Activated T-cell treated with anti-CD3 and anti-CD28 coated beads, Interleukin-2, amount 50 U/mL, for 72 hours (primary cell): ENCODE data around the gene PYDC1. TPM values are rescaled to one million over a fixed set of nuclear protein-coding genes. Genes with fewer than 3 reads are reported as not detected.
A peak's percentile ranks its signal among the peaks of the same experiment; 100 is the strongest.
"Not testable (repeated sequence)": the region's sequence is repeated elsewhere in the genome, so short reads cannot be mapped to it uniquely, and the experiment has no call there.

Source experiments
- ATAC-seq, 2 donors: fragments of 150-1000 bp; cut with Tn5 transposase; replicated peaks in 1 of 2; 2 replicates each; pipeline ENCODE4 v1.10.0; 2021; ENCODE audit warnings: moderate library complexity in 2 of 2, mild to moderate bottlenecking in 1 of 2
- DNase-seq, 2 donors: peaks; one replicate each; pipeline ENCODE4 v3.0.0; 2021 to 2022; ENCODE audit warnings: mixed read lengths in 1 of 2
- H3K27ac Mint-ChIP-seq: one replicate; pipeline ENCODE4 v1.8.0; 2022; ENCODE audit warnings: mild to moderate bottlenecking, moderate library complexity, mixed read lengths
- H3K27me3 Mint-ChIP-seq: one replicate; pipeline ENCODE4 v1.8.0; 2022; ENCODE audit warnings: low read depth, mixed read lengths
- H3K36me3 Mint-ChIP-seq, 2 donors: one replicate each; pipeline ENCODE4 v1.8.0; 2022; ENCODE audit warnings: mixed read lengths in 2 of 2, mild to moderate bottlenecking in 1 of 2; ENCODE audit not compliant: insufficient read depth in 2 of 2
- H3K4me1 Mint-ChIP-seq: one replicate; pipeline ENCODE4 v1.8.0; 2022; ENCODE audit warnings: low read depth, mixed read lengths
- H3K4me3 Mint-ChIP-seq, 2 donors: one replicate each; pipeline ENCODE4 v1.8.0; 2022; ENCODE audit warnings: mild to moderate bottlenecking in 2 of 2, mixed read lengths in 2 of 2, moderate library complexity in 2 of 2
- H3K9me3 Mint-ChIP-seq, 2 donors: one replicate each; pipeline ENCODE4 v1.8.0; 2022; ENCODE audit warnings: mixed read lengths in 2 of 2
- total RNA-seq, 2 donors: library from RNA; stranded (reverse); gene quantifications; one replicate each; pipeline ENCODE4 v1.2.3, GENCODE V29; 2022

PYDC1 gene
- total RNA-seq, result not detected

- Mint-ChIP-seq H3K4me1 (peaks cover 25% of the 10 kb centered on the region), H3K27me3 (peaks cover 66% of the 10 kb centered on the region), H3K27ac (no peak within 1 kb of the TSS), H3K4me3 (peak within 1 kb of the TSS; percentile 79 to 91), H3K36me3 (no peaks in the 10 kb centered on the region), H3K9me3 (no peaks in the 10 kb centered on the region)
- DNase-seq, result peak in 1 of 2 donors; percentile 34
- peak; percentile 21 to 33 for ATAC-seq
Measured at GRCh38 chr16:31216422-31217135, at the start of gene PYDC1. Gene PYDC1 (minus strand): TSS chr16:31217135. CDS start chr16:31217028, 107 bp downstream.

- Mint-ChIP-seq H3K4me3 (peak overlapping the region; percentile 78 to 83), H3K4me1 (peaks cover 56% of the 10 kb centered on the region), H3K36me3 (no peaks in the 10 kb centered on the region), H3K27me3 (no peaks in the 10 kb centered on the region), H3K27ac (peak overlapping the region; percentile 89), H3K9me3 (no peaks in the 10 kb centered on the region)
- peak; percentile 81 to 87 for DNase-seq
- ATAC-seq, result peak; percentile 98
Measured at GRCh38 chr16:31265329-31266245, 48.7 kb upstream of the PYDC1 start.

- H3K27me3 Mint-ChIP-seq, result no peaks in the 10 kb centered on the region
- DNase-seq (no peak), ATAC-seq (no peak)
- no peaks in the 10 kb centered on the region for H3K9me3 Mint-ChIP-seq
- peak overlapping the region; percentile 67 for H3K27ac Mint-ChIP-seq
- H3K36me3 Mint-ChIP-seq, result no peaks in the 10 kb centered on the region
- no peak overlapping the region for H3K4me3 Mint-ChIP-seq
- peaks cover 40% of the 10 kb centered on the region for H3K4me1 Mint-ChIP-seq
Measured at GRCh38 chr16:31262084-31262483, 45.1 kb upstream of the PYDC1 start.

- Mint-ChIP-seq H3K27me3 (no peaks in the 10 kb centered on the region), H3K36me3 (no peaks in the 10 kb centered on the region), H3K4me3 (peak overlapping the region; percentile 22 to 37), H3K9me3 (no peaks in the 10 kb centered on the region), H3K27ac (peak overlapping the region; percentile 9), H3K4me1 (peaks cover 24% of the 10 kb centered on the region)
- DNase-seq (no peak), ATAC-seq (no peak)
Measured at GRCh38 chr16:31260136-31260931, 43.4 kb upstream of the PYDC1 start.

- Mint-ChIP-seq H3K4me3 (no peak overlapping the region), H3K27ac (no peak overlapping the region), H3K36me3 (no peaks in the 10 kb centered on the region), H3K9me3 (no peaks in the 10 kb centered on the region), H3K4me1 (peaks cover 25% of the 10 kb centered on the region), H3K27me3 (no peaks in the 10 kb centered on the region)
- DNase-seq (no peak), ATAC-seq (no peak)
Measured at GRCh38 chr16:31258366-31258765, 41.4 kb upstream of the PYDC1 start.

- H3K36me3 Mint-ChIP-seq, result no peaks in the 10 kb centered on the region
- no peak overlapping the region for H3K4me3 Mint-ChIP-seq
- DNase-seq (no peak), ATAC-seq (no peak)
- H3K27me3 Mint-ChIP-seq, result no peaks in the 10 kb centered on the region
- H3K27ac Mint-ChIP-seq, result no peak overlapping the region
- peaks cover 34% of the 10 kb centered on the region for H3K4me1 Mint-ChIP-seq
- no peaks in the 10 kb centered on the region for H3K9me3 Mint-ChIP-seq
Measured at GRCh38 chr16:31256466-31256865, 39.5 kb upstream of the PYDC1 start.

GRCh38 chr16:31253642-31254045 is 36.7 kb upstream of the PYDC1 start:
- no peaks in the 10 kb centered on the region for H3K36me3 Mint-ChIP-seq
- H3K9me3 Mint-ChIP-seq, result no peaks in the 10 kb centered on the region
- ATAC-seq (peak; percentile 90 to 96), DNase-seq (peak; percentile 60 to 62)
- no peaks in the 10 kb centered on the region for H3K27me3 Mint-ChIP-seq
- H3K27ac Mint-ChIP-seq, result peak overlapping the region; percentile 82
- H3K4me3 Mint-ChIP-seq, result peak overlapping the region; percentile 71 to 73
- H3K4me1 Mint-ChIP-seq, result peaks cover 41% of the 10 kb centered on the region

GRCh38 chr16:31251435-31251834 is 34.5 kb upstream of the PYDC1 start:
- H3K27ac Mint-ChIP-seq, result no peak overlapping the region
- peaks cover 41% of the 10 kb centered on the region for H3K4me1 Mint-ChIP-seq
- ATAC-seq (no peak), DNase-seq (no peak)
- no peaks in the 10 kb centered on the region for H3K9me3 Mint-ChIP-seq
- H3K36me3 Mint-ChIP-seq, result no peaks in the 10 kb centered on the region
- H3K4me3 Mint-ChIP-seq, result no peak overlapping the region
- H3K27me3 Mint-ChIP-seq, result no peaks in the 10 kb centered on the region

- H3K4me3 Mint-ChIP-seq, result no peak overlapping the region
- DNase-seq (no peak), ATAC-seq (peak; percentile 29 to 54)
- peaks cover 41% of the 10 kb centered on the region for H3K4me1 Mint-ChIP-seq
- no peaks in the 10 kb centered on the region for H3K27me3 Mint-ChIP-seq
- no peaks in the 10 kb centered on the region for H3K9me3 Mint-ChIP-seq
- H3K36me3 Mint-ChIP-seq, result no peaks in the 10 kb centered on the region
- peak overlapping the region; percentile 27 for H3K27ac Mint-ChIP-seq
Measured at GRCh38 chr16:31250782-31251384, 33.9 kb upstream of the PYDC1 start.

GRCh38 chr16:31248344-31248743 is 31.4 kb upstream of the PYDC1 start:
- DNase-seq (no peak), ATAC-seq (no peak)
- H3K9me3 Mint-ChIP-seq, result no peaks in the 10 kb centered on the region
- H3K4me1 Mint-ChIP-seq, result peaks cover 31% of the 10 kb centered on the region
- no peak overlapping the region for H3K27ac Mint-ChIP-seq
- H3K4me3 Mint-ChIP-seq, result no peak overlapping the region
- no peaks in the 10 kb centered on the region for H3K36me3 Mint-ChIP-seq
- H3K27me3 Mint-ChIP-seq, result no peaks in the 10 kb centered on the region

- peaks cover 16% of the 10 kb centered on the region for H3K4me1 Mint-ChIP-seq
- H3K4me3 Mint-ChIP-seq, result no peak overlapping the region
- DNase-seq (no peak), ATAC-seq (no peak)
- H3K27ac Mint-ChIP-seq, result no peak overlapping the region
- H3K9me3 Mint-ChIP-seq, result no peaks in the 10 kb centered on the region
- H3K36me3 Mint-ChIP-seq, result no peaks in the 10 kb centered on the region
- H3K27me3 Mint-ChIP-seq, result no peaks in the 10 kb centered on the region
Measured at GRCh38 chr16:31246296-31246695, 29.4 kb upstream of the PYDC1 start.

GRCh38 chr16:31245598-31245997 is 28.7 kb upstream of the PYDC1 start:
- H3K27me3 Mint-ChIP-seq, DNase-seq, H3K4me1 Mint-ChIP-seq, H3K27ac Mint-ChIP-seq, H3K36me3 Mint-ChIP-seq, H3K4me3 Mint-ChIP-seq, ATAC-seq, H3K9me3 Mint-ChIP-seq: not testable (repeated sequence)
